Loucy (cell line): Measurements from ENCODE around the gene C10orf105.

Experiments used
- H2AFZ ChIP-seq: fragments of 200-600 bp; sonication (generic); 2 replicates; pipeline ENCODE4 v1.6.0; 2016; ENCODE audit warnings: antibody characterized with exemption, mild to moderate bottlenecking, low read length, moderate library complexity
- H3F3A ChIP-seq: fragments of 200-600 bp; 2 replicates; pipeline ENCODE4 v1.6.0; 2016; ENCODE audit warnings: antibody characterized with exemption, low read depth, mild to moderate bottlenecking
- H3K27me3 ChIP-seq: fragments of 200-600 bp; sonication (generic); 2 replicates; pipeline ENCODE4 v1.6.1; 2014; ENCODE audit warnings: low read length, mild to moderate bottlenecking; ENCODE audit not compliant: insufficient read depth, poor library complexity, severe bottlenecking
- H3K36me3 ChIP-seq: fragments of 200-600 bp; sonication (generic); 2 replicates; pipeline ENCODE4 v1.6.1; 2016; ENCODE audit warnings: low read length; ENCODE audit not compliant: insufficient read depth
- H3K4me1 ChIP-seq: fragments of 200-600 bp; sonication (generic); 2 replicates; pipeline ENCODE4 v1.5.1; 2014; ENCODE audit warnings: low read length, mild to moderate bottlenecking; ENCODE audit not compliant: insufficient read depth, poor library complexity, severe bottlenecking
- H3K4me2 ChIP-seq: fragments of 200-600 bp; sonication (generic); 2 replicates; pipeline ENCODE4 v1.6.0; 2014; ENCODE audit warnings: antibody characterized with exemption, low read length, low read depth, mild to moderate bottlenecking; ENCODE audit not compliant: poor library complexity, severe bottlenecking
- H3K4me3 ChIP-seq: fragments of 200-600 bp; sonication (generic); 2 replicates; pipeline ENCODE4 v1.5.1; 2014; ENCODE audit warnings: low read length, mild to moderate bottlenecking, mixed read lengths; ENCODE audit not compliant: poor library complexity, severe bottlenecking
- H3K79me2 ChIP-seq: fragments of 200-600 bp; sonication (generic); 2 replicates; pipeline ENCODE4 v1.6.1; 2014; ENCODE audit warnings: low read length; ENCODE audit not compliant: insufficient read depth
- H3K9ac ChIP-seq: fragments of 200-600 bp; sonication (generic); 2 replicates; pipeline ENCODE4 v1.6.0; 2014; ENCODE audit warnings: mild to moderate bottlenecking, low read depth, low read length, moderate library complexity; ENCODE audit not compliant: poor library complexity, severe bottlenecking
- H3K9me2 ChIP-seq: fragments of 200-600 bp; sonication (generic); replicated peaks from 2 replicates; pipeline ENCODE4 v1.6.1; 2016; ENCODE audit warnings: low read depth, low read length, mixed read lengths
- H3K9me3 ChIP-seq: fragments of 200-600 bp; sonication (generic); 2 replicates; pipeline ENCODE4 v1.6.1; 2014; ENCODE audit warnings: mild to moderate bottlenecking, antibody characterized with exemption, low read length, low read depth; ENCODE audit not compliant: insufficient read depth
- H4K20me1 ChIP-seq: fragments of 200-600 bp; sonication (generic); 2 replicates; pipeline ENCODE4 v1.6.0; 2014; ENCODE audit warnings: antibody characterized with exemption, low read length, mild to moderate bottlenecking; ENCODE audit not compliant: insufficient read depth, poor library complexity, severe bottlenecking
- EZH2phosphoT487 ChIP-seq: fragments of 200-600 bp; IDR thresholded peaks from 2 replicates; pipeline ENCODE4 v1.6.1; 2018; ENCODE audit warnings: antibody characterized with exemption, mild to moderate bottlenecking, moderate library complexity, borderline replicate concordance
- TF ChIP-seq, protein P1 (sequence below): fragments of 200-600 bp; sonication (generic); conservative IDR thresholded peaks from 2 replicates; pipeline ENCODE4 v1.5.1; 2014; ENCODE audit warnings: mild to moderate bottlenecking, antibody characterized with exemption, low read length

Gene C10orf105

DNA sequence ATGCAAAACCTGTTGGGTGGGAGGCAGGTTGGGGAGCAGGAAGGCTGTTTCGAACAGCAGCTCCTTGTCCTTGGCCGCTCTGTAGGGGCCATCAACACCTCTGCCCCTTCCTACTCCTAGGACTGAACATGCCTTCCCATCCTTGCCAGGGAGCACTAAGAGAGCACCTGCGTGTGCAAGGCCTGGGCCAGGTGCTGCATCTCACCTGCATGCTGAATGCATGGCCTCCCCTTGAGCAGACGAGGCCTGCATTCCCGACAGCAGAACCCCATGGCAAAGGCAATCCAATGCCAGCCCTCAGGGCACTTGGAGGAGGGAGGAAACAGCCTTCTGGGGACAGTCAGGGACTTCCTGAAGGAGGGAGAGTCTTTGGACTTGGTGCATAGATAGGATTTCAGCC lies 42.7 kb upstream of the C10orf105 start:
- Histone ChIP-seq H4K20me1 (no peaks in the 10 kb centered on the region), H3F3A (no peaks in the 10 kb centered on the region), H3K27me3 (no peaks in the 10 kb centered on the region), H3K4me3 (no peak overlapping the region), H3K36me3 (no peaks in the 10 kb centered on the region), H2AFZ (no peak overlapping the region), H3K4me1 (peaks cover 22% of the 10 kb centered on the region), H3K79me2 (no peaks in the 10 kb centered on the region), H3K4me2 (no peak overlapping the region), H3K9ac (no peak overlapping the region), H3K9me3 (no peaks in the 10 kb centered on the region), H3K9me2 (no peaks in the 10 kb centered on the region)
- TF ChIP-seq, protein P1, sequence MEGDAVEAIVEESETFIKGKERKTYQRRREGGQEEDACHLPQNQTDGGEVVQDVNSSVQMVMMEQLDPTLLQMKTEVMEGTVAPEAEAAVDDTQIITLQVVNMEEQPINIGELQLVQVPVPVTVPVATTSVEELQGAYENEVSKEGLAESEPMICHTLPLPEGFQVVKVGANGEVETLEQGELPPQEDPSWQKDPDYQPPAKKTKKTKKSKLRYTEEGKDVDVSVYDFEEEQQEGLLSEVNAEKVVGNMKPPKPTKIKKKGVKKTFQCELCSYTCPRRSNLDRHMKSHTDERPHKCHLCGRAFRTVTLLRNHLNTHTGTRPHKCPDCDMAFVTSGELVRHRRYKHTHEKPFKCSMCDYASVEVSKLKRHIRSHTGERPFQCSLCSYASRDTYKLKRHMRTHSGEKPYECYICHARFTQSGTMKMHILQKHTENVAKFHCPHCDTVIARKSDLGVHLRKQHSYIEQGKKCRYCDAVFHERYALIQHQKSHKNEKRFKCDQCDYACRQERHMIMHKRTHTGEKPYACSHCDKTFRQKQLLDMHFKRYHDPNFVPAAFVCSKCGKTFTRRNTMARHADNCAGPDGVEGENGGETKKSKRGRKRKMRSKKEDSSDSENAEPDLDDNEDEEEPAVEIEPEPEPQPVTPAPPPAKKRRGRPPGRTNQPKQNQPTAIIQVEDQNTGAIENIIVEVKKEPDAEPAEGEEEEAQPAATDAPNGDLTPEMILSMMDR = no peak

DNA sequence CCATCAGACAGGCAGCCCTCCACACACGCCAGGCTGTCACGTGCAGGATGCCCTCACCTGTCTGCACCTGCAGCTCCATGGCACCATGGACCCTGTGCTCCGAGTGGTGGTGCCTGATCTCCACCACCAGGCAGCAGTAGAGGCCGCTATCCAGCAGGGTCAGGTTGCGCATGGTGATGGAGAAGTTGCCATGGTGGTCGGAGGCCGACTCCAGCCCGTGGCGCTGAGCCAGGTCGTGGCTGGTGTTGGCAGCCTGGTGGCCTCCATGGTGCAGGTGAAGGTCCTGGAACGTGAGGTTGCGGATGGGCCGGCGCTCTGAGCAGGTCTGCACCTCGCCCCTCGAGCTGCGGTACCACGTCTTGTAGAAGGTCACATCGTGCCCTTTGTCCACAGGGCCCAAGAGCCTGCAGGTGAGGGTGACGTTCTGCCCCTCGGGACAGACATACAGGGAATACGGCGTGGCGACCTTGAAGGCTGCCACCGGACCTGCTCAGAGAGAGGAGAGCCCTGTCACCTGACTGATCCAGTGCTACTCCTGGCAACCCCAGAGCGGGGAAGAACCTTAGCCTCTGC lies 42.0 kb upstream of the C10orf105 start:
- Histone ChIP-seq H3K4me2 (no peak overlapping the region), H3K4me3 (no peak overlapping the region), H3K9ac (no peak overlapping the region), H3K9me2 (no peaks in the 10 kb centered on the region), H3F3A (no peaks in the 10 kb centered on the region), H3K4me1 (peaks cover 25% of the 10 kb centered on the region), H3K79me2 (no peaks in the 10 kb centered on the region), H4K20me1 (no peaks in the 10 kb centered on the region), H2AFZ (no peak overlapping the region), H3K36me3 (no peaks in the 10 kb centered on the region), H3K27me3 (no peaks in the 10 kb centered on the region), H3K9me3 (no peaks in the 10 kb centered on the region)
- TF ChIP-seq, protein P1 = peak; percentile 39; the same call in 1 of the 2 replicates
- no peak for TF ChIP-seq EZH2phosphoT487

DNA sequence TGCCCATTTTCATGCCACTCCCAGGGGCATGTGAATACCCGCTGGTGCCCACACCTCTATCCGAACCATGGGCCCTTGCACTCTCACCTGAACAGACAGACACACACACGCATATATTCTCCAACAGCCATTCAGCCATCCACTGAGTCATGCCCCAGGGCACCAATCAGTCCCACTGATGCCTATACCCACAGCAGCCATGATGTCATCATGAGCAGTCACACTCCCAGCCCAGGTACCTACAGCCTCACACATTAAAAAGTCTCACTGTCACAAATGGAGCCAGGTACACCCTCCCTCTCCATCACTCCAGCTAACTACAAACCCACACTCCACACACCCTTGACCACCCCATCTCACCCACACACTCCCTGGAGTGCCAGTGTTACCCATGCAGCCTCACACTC lies 41.5 kb upstream of the C10orf105 start:
- Histone ChIP-seq H3K79me2 (no peaks in the 10 kb centered on the region), H3K9me3 (no peaks in the 10 kb centered on the region)
- TF ChIP-seq, protein P1 = no peak
- TF ChIP-seq EZH2phosphoT487 = no peak

More for the DNA sequence above, 41.5 kb upstream of the C10orf105 start:
- H3K27me3 ChIP-seq = no peaks in the 10 kb centered on the region
- H3K4me1 ChIP-seq = peaks cover 31% of the 10 kb centered on the region
- no peaks in the 10 kb centered on the region for H3K36me3 ChIP-seq
- no peak overlapping the region for H3K4me2 ChIP-seq
- no peaks in the 10 kb centered on the region for H4K20me1 ChIP-seq
- H3K9ac ChIP-seq = no peak overlapping the region
- H3K9me2 ChIP-seq = no peaks in the 10 kb centered on the region
- no peak overlapping the region for H2AFZ ChIP-seq
- H3K4me3 ChIP-seq = no peak overlapping the region
- H3F3A ChIP-seq = no peaks in the 10 kb centered on the region
